Fibroblast of the aortic adventitia (primary cell): ENCODE measurements around the gene MAPKBP1. TPM values are rescaled to one million over a fixed set of nuclear protein-coding genes. Genes with fewer than 3 reads are reported as not detected.

Source experiments
- DNase-seq: peaks from one replicate; pipeline ENCODE4 v3.0.0-alpha.2; 2010; ENCODE audit warnings: low read depth
- H3K4me3 ChIP-seq: 2 replicates; pipeline ENCODE4 v1.5.1; 2011; ENCODE audit warnings: low read depth, mild to moderate bottlenecking, control low read depth, low read length, moderate library complexity
- total RNA-seq: library from RNA; depleted of rRNA; stranded (reverse); fragments of >200 nt; gene quantifications from 2 replicates; pipeline ENCODE4 v1.2.3, GENCODE V29; 2012; ENCODE audit warnings: low replicate concordance
- TF ChIP-seq, protein P1 (sequence below): IDR thresholded peaks from 2 replicates; pipeline ENCODE4 v1.5.1; 2011; ENCODE audit warnings: mild to moderate bottlenecking, low read length, control low read depth, inconsistent platforms; ENCODE audit not compliant: insufficient read depth

Gene MAPKBP1
- total RNA-seq, 1 donor: 20.8 TPM

GRCh38 chr15:41811432-41812195, 37.3 kb downstream of the MAPKBP1 start:
- DNase-seq: peak; percentile 90
- TF ChIP-seq, protein P1, sequence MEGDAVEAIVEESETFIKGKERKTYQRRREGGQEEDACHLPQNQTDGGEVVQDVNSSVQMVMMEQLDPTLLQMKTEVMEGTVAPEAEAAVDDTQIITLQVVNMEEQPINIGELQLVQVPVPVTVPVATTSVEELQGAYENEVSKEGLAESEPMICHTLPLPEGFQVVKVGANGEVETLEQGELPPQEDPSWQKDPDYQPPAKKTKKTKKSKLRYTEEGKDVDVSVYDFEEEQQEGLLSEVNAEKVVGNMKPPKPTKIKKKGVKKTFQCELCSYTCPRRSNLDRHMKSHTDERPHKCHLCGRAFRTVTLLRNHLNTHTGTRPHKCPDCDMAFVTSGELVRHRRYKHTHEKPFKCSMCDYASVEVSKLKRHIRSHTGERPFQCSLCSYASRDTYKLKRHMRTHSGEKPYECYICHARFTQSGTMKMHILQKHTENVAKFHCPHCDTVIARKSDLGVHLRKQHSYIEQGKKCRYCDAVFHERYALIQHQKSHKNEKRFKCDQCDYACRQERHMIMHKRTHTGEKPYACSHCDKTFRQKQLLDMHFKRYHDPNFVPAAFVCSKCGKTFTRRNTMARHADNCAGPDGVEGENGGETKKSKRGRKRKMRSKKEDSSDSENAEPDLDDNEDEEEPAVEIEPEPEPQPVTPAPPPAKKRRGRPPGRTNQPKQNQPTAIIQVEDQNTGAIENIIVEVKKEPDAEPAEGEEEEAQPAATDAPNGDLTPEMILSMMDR: peak; percentile 91

GRCh38 chr15:41812820-41813375, 38.6 kb downstream of the MAPKBP1 start:
- H3K4me3 ChIP-seq: no peak overlapping the region
- no peak for DNase-seq
- TF ChIP-seq, protein P1: no peak

More at GRCh38 chr15:41811432-41812195, 37.3 kb downstream of the MAPKBP1 start:
- no peak overlapping the region for H3K4me3 ChIP-seq

GRCh38 chr15:41813426-41813825, 39.1 kb downstream of the MAPKBP1 start:
- DNase-seq: no peak
- TF ChIP-seq, protein P1: no peak
- H3K4me3 ChIP-seq: no peak overlapping the region

DNA sequence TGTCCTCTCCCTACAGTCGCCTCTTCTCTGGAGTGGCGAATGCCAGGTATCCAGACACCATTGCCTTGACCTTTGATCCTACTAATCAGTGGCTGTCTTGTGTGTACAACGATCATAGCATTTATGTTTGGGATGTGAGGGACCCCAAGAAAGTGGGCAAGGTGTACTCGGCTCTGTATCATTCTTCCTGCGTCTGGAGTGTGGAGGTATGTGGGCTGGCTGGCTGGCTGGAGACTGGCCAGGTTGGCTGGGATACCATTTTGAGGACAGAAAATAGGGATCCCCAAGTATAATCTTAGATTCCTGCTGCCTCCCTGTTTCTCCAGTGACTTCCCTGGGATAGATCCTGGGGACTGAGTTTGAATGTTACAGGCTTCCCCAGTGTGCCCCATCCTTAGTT, 40.2 kb downstream of the MAPKBP1 start:
- no peak overlapping the region for H3K4me3 ChIP-seq
- TF ChIP-seq, protein P1: no peak
- DNase-seq: no peak

- H3K4me3 ChIP-seq: no peak overlapping the region
- no peak for DNase-seq
- TF ChIP-seq, protein P1: no peak
These were observed 42.5 kb downstream of the MAPKBP1 start for GRCh38 chr15:41816788-41817187.

- H3K4me3 ChIP-seq: no peak overlapping the region
- DNase-seq: no peak
- TF ChIP-seq, protein P1: no peak
These were observed 43.0 kb downstream of the MAPKBP1 start for GRCh38 chr15:41817327-41817726.
